Measurements from ENCODE around the gene IFI44.

Gene IFI44

GRCh38 chr1:78649628-78650027 is at the start of gene IFI44:
IFI44 (plus strand) TSS chr1:78649831; CDS start chr1:78650196, 365 bp downstream.
- peak; percentile 21 to 46 (median 42) for DNase-seq (ENCODE audit: low read depth in 3 of 3)

DNA sequence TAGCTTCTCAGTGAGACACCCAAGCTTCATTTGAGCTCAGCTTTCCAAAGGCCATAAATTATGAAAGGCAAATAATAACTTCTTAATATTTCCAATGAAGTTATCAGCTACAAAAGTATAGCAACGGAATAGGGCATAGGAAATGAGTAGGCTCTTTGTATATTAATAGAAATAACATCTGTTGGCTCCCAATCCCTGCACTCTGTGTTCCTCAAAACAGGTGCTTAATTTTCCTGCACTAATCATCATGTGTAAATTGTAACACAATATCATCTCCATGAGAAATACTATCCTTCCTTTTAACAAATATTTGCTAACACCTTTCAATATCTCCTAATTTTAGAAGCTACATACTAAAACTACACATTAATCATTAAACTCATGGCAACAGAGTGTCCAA is 48.6 kb upstream of the IFI44 start:
- no peak for DNase-seq (ENCODE audit: low read depth in 3 of 3)

GRCh38 chr1:78603206-78603605 is 46.4 kb upstream of the IFI44 start:
- DNase-seq (ENCODE audit: low read depth in 3 of 3) = no peak

- DNase-seq (ENCODE audit: low read depth in 3 of 3) = no peak
Observed at GRCh38 chr1:78604643-78605042, 45.0 kb upstream of the IFI44 start.

- DNase-seq (ENCODE audit: low read depth in 3 of 3) = no peak
Observed at GRCh38 chr1:78606274-78606673, 43.4 kb upstream of the IFI44 start.

DNA sequence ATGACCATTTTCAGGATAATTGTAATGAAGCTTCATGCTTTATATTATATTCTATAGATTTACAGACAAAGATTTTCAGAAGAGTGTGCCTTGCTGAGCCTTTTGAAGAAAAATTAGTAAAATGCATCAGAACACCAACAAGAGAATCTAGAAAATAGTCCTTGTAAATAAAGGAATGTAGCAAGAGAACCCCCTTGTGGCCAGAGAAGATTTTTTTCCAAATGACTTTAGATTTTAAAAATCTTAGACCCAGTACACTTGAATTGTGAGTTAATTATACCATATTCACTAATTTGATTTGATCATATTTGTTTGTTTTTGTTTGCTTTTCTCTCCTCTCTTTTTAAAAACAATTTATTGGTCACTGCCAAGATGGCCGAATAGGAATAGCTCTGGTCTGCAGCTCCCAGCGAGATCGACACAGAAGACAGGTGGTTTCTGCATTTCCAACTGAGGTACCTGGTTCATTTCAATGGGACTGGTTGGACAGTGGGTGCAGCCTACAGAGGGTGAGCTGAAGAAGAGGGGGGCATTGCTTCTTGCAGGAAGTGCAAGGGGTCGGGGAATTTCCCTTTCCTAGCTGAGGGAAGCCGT is 42.2 kb upstream of the IFI44 start:
- DNase-seq (ENCODE audit: low read depth in 3 of 3) = no peak

DNA sequence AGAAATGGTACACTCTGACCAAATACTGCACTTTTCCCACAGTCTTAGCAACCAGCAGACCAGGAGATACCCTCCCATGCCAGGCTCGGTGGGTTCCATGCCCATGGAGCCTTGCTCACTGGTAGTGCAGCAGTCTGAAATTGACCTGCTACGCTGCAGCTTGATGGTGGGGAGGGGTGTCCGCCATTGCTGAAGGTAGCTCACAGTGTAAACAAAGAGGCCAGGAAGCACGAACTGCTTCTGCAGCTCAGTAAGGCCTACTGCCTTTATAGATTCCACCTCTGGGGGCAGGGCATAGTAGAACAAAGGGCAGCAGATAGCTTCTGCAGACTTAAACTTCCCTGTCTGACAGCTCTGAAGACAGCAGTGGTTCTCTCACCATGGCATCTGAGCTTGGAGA is 41.7 kb upstream of the IFI44 start:
- no peak for DNase-seq (ENCODE audit: low read depth in 3 of 3)

- peak; percentile 13 to 35 (median 25) for DNase-seq (ENCODE audit: low read depth in 3 of 3)
Observed at GRCh38 chr1:78617615-78618026, 32.0 kb upstream of the IFI44 start.

- no peak for DNase-seq (ENCODE audit: low read depth in 3 of 3)
Observed at GRCh38 chr1:78619032-78619431, 30.6 kb upstream of the IFI44 start.

GRCh38 chr1:78619446-78619802 is 30.2 kb upstream of the IFI44 start:
- DNase-seq (ENCODE audit: low read depth in 3 of 3) = no peak

- DNase-seq (ENCODE audit: low read depth in 3 of 3) = peak; percentile 21 to 46 (median 34)
Observed at GRCh38 chr1:78619803-78620579, 29.6 kb upstream of the IFI44 start, which contains the start of gene IFI44L. IFI44L (plus strand) TSS chr1:78620448; CDS start chr1:78627916, 7,468 bp downstream.

DNA sequence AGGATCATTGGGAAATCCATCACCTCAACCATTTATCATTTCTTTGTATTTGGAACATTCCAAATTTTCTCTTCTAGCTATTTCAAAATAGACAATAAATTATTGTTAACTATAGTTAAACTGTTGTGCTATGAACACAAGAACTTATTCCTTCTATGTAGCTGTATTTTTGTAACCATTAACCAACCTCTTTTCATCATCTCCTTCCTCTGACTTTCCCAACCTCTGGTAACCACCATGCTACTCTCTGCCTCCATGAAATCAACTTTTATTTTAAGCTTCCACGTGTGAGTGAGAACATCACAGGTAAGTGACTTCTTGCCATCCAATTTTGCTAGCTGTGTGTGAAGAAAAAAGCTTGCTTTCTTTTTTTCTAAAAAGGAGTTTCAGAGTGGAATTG is 29.0 kb upstream of the IFI44 start:
- DNase-seq (ENCODE audit: low read depth in 3 of 3) = no peak

GRCh38 chr1:78622548-78622947 is 27.1 kb upstream of the IFI44 start:
- no peak for DNase-seq (ENCODE audit: low read depth in 3 of 3)

DNA sequence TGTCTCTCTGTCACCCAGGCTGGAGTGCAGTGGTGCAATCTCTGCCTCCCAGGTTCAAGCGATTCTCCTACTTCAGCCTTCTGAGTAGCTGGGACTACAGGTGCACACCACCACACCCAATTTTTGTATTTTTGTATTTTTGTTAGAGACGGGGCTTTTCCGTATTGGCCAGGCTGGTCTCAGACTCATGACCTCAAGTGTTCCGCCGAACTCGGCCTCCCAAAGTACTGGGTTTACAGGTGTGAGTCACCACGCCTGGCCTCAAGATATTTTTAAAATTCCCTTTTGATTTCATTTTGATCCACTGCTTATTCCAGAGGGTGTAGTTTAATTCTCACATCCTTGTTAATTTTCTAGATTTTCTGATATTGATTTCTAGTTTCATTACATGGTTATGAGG is 25.6 kb upstream of the IFI44 start:
- no peak for DNase-seq (ENCODE audit: low read depth in 3 of 3)

DNA sequence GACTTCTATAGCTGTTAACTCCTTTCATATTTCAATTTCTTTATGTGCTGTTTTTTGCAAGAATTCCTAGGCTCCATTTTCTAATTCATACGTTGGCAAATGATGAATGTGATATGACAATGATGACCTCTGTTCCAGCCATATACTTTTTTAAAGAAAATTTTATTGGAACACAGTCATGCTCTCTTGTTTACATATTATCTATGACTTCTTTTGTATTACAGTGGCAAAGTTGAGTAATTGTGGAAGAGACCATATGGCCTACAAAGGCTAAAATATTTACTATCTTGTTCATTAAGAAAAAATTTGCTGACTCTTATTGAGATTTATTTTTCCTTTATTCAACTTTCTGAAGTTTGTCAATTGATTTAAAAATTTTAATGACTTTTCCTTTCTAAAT is 22.3 kb upstream of the IFI44 start:
- no peak for DNase-seq (ENCODE audit: low read depth in 3 of 3)

DNA sequence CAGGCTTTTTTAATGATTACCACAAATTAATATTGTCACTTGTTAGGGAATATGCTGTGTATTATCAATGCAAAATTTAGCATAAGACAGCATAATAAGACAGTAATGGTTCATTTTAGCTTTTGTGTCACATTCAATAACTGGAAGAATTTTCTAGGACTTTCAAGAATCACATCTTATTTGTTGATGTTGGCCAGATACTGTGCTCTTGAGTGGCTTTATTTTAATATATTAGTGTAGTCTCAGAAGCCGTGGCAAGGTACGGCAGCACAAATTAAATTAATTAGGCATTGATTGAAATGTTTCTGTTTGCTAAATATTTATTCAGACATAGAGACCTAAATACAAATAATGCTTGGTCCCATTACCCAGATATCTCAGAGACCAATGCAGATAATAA is 19.0 kb upstream of the IFI44 start:
- DNase-seq (ENCODE audit: low read depth in 3 of 3) = no peak

- DNase-seq (ENCODE audit: low read depth in 3 of 3) = no peak
Observed at GRCh38 chr1:78633209-78633608, 16.4 kb upstream of the IFI44 start.

DNA sequence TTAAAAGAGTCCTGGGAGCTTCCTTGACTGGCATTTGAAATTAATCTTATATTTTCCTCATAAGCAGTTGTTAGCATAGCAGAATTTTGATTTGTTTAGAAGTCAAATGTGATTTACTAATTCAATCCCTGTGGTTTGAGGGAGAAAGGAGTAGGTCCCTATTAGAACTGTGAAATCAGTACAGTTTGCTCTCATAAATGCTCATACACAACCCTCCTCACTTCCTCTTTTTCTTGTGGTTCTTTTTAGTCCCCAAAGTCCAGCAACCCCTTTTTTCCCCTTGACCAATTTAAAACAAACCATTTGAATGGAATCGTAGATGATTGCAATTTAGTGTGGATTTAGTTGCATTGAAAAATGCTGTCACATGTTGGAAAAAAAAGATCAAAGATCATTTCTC is 9.2 kb upstream of the IFI44 start:
- no peak for DNase-seq (ENCODE audit: low read depth in 3 of 3)

DNA sequence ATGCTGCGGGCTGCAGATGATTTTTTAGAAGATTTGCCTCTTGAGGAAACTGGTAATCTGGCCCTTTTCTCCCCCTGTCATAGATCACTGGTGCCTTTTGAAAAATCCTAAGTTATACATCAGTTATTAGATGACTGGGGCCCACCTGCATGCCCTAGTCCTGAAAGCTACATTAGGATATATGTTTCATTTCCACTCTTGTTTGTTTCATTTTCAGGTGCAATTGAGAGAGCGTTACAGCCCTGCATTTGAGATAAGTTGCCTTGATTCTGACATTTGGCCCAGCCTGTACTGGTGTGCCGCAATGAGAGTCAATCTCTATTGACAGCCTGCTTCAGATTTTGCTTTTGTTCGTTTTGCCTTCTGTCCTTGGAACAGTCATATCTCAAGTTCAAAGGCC is 8.1 kb upstream of the IFI44 start:
- no peak for DNase-seq (ENCODE audit: low read depth in 3 of 3)

DNA sequence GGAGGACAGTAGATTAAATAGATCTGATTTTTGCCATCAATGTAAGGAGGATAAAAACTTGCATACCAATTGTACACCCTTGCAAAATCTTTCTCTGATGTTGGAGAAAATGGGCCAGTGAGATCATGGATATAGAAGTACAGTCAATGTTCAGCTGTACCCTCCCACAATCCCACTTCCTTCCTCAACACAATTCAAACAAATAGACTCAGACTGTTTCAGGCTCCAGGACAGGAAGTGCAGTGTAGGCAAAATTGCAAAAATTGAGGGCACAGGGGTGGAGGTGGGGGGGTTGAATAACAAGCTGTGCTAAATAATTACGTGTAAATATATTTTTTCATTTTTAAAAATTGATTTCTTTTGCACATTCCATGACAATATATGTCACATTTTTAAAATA is 3.9 kb upstream of the IFI44 start:
- no peak for DNase-seq (ENCODE audit: low read depth in 3 of 3)

DNA sequence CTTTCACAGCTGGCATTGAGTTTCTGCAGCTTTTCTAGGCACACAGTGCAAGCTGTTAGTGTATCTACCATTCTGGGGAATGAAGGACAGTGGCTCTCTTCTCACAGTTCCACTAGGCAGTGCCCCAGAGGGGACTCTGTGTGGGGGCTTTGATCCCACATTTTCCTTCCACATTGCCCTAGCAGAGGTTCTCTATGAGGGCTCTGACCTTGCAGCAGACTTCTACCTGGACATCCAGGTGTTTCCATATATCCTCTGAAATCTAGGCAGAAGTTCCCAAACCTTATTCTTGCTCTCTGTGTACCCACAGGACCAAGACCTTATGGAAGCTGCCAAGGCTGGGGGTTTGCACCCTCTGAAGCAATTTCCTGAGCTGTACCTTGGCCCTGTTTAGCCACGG is 2.4 kb upstream of the IFI44 start:
- no peak for DNase-seq (ENCODE audit: low read depth in 3 of 3)

DNA sequence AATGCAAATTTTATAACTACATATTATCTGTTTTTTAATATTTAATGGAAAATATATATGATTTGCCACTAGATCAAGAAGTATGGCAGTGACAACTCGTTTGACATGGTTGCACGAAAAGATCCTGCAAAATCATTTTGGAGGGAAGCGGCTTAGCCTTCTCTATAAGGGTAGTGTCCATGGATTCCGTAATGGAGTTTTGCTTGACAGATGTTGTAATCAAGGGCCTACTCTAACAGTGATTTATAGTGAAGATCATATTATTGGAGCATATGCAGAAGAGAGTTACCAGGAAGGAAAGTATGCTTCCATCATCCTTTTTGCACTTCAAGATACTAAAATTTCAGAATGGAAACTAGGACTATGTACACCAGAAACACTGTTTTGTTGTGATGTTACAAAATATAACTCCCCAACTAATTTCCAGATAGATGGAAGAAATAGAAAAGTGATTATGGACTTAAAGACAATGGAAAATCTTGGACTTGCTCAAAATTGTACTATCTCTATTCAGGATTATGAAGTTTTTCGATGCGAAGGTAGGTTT is 556 bp downstream of the IFI44 start:
- DNase-seq (ENCODE audit: low read depth in 3 of 3) = no peak

DNA sequence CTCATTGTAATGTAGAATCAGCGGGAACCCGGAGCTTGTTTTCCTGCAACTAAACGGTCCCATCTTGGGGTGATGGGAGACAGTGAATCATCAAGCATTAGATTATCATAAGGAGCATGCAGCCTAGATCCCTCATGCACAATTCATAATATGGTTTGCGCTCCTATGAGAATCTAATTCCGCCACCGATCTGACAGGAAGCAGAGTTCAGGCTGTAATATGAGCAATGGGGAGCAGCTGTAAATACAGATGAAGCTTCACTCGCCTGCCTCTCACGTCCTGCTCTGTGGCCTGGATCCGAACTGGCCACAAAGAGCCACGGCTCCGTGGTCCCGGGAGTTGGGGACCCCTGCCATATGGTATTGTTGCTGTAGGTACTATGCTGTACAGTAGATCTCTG is 1.6 kb downstream of the IFI44 start:
- no peak for DNase-seq (ENCODE audit: low read depth in 3 of 3)
